Endothelial cell (in vitro differentiated cells): Measurements from ENCODE around the gene ACY1. TPM values are rescaled to one million over a fixed set of nuclear protein-coding genes. Genes with fewer than 3 reads are reported as not detected.
A peak's percentile ranks its signal among the peaks of the same experiment; 100 is the strongest.

ENCODE experiments used
- DNase-seq: peaks from one replicate; pipeline ENCODE4 v3.0.0; 2021; ENCODE audit warnings: low spot score
- H3K27ac Mint-ChIP-seq: one replicate; pipeline ENCODE4 v1.8.0; 2021; ENCODE audit warnings: mixed read lengths, inconsistent platforms; ENCODE audit not compliant: unreplicated experiment
- H3K27me3 Mint-ChIP-seq: one replicate; pipeline ENCODE4 v1.8.0; 2021; ENCODE audit warnings: mild to moderate bottlenecking, moderate library complexity, mixed read lengths, inconsistent platforms; ENCODE audit not compliant: unreplicated experiment
- H3K36me3 Mint-ChIP-seq: one replicate; pipeline ENCODE4 v1.8.0; 2021; ENCODE audit warnings: mild to moderate bottlenecking, low read depth, mixed read lengths, inconsistent platforms; ENCODE audit not compliant: unreplicated experiment
- H3K4me1 Mint-ChIP-seq: one replicate; pipeline ENCODE4 v1.8.0; 2021; ENCODE audit warnings: mild to moderate bottlenecking, mixed read lengths, inconsistent platforms; ENCODE audit not compliant: unreplicated experiment
- H3K4me3 Mint-ChIP-seq: one replicate; pipeline ENCODE4 v1.8.0; 2021; ENCODE audit warnings: mild to moderate bottlenecking, mixed read lengths, inconsistent platforms; ENCODE audit not compliant: unreplicated experiment
- H3K9me3 Mint-ChIP-seq: one replicate; pipeline ENCODE4 v1.8.0; 2021; ENCODE audit warnings: mixed read lengths, inconsistent platforms; ENCODE audit not compliant: unreplicated experiment
- CTCF ChIP-seq: fragments of 200-600 bp; sonication (generic); IDR thresholded peaks from one replicate; pipeline ENCODE4 v1.5.0; 2021; ENCODE audit warnings: antibody characterized with exemption; ENCODE audit not compliant: unreplicated experiment
- total RNA-seq: library from RNA; stranded (reverse); fragmentation: NEBNext Ultra II Directional; extraction: Animal tissue kit (Norgen Biotek cat#: 25700); gene quantifications from one replicate; pipeline ENCODE4 v1.2.1, GENCODE V29; 2021; ENCODE audit not compliant: unreplicated experiment

ACY1 gene
- total RNA-seq, 1 donor from 2014 or later = 19.8 TPM

GRCh38 chr3:51977446-51978142 is 5.7 kb upstream of the ACY1 start:
- no peaks in the 10 kb centered on the region for H3K36me3 Mint-ChIP-seq
- H3K4me1 Mint-ChIP-seq = peaks cover 27% of the 10 kb centered on the region
- TF ChIP-seq CTCF = no peak
- H3K9me3 Mint-ChIP-seq = no peaks in the 10 kb centered on the region
- H3K27ac Mint-ChIP-seq = no peak overlapping the region
- H3K27me3 Mint-ChIP-seq = peaks cover 6% of the 10 kb centered on the region
- H3K4me3 Mint-ChIP-seq = no peak overlapping the region
- DNase-seq = no peak

- H3K4me3 Mint-ChIP-seq = no peak overlapping the region
- H3K4me1 Mint-ChIP-seq = peaks cover 29% of the 10 kb centered on the region
- no peak for TF ChIP-seq CTCF
- no peak for DNase-seq
- H3K27me3 Mint-ChIP-seq = peaks cover 6% of the 10 kb centered on the region
- H3K27ac Mint-ChIP-seq = no peak overlapping the region
- no peaks in the 10 kb centered on the region for H3K9me3 Mint-ChIP-seq
- H3K36me3 Mint-ChIP-seq = no peaks in the 10 kb centered on the region
Observed at GRCh38 chr3:51978143-51978502, 5.2 kb upstream of the ACY1 start.

GRCh38 chr3:51980253-51980652 is 3.1 kb upstream of the ACY1 start:
- Mint-ChIP-seq H3K9me3 (no peaks in the 10 kb centered on the region), H3K4me3 (no peak overlapping the region), H3K27ac (no peak overlapping the region), H3K4me1 (peaks cover 20% of the 10 kb centered on the region), H3K27me3 (peaks cover 7% of the 10 kb centered on the region), H3K36me3 (no peaks in the 10 kb centered on the region)
- no peak for TF ChIP-seq CTCF
- DNase-seq = no peak

- Mint-ChIP-seq H3K27me3 (peaks cover 4% of the 10 kb centered on the region), H3K9me3 (no peaks in the 10 kb centered on the region), H3K4me1 (peaks cover 7% of the 10 kb centered on the region), H3K27ac (peak overlapping the region; percentile 15), H3K36me3 (no peaks in the 10 kb centered on the region), H3K4me3 (peak overlapping the region; percentile 90)
- peak; percentile 68 for TF ChIP-seq CTCF
- DNase-seq = peak; percentile 54
Observed at GRCh38 chr3:51982352-51982837, 940 bp upstream of the ACY1 start.

GRCh38 chr3:51983578-51984268 is 388 bp downstream of the ACY1 start:
- DNase-seq = no peak
- Mint-ChIP-seq H3K9me3 (no peaks in the 10 kb centered on the region), H3K4me1 (peaks cover 9% of the 10 kb centered on the region), H3K27ac (peak overlapping the region; percentile 74), H3K4me3 (peak overlapping the region; percentile 73), H3K36me3 (no peaks in the 10 kb centered on the region), H3K27me3 (peaks cover 6% of the 10 kb centered on the region)
- no peak for TF ChIP-seq CTCF
